ENCODE measurements around the gene PSMD2.

Gene PSMD2

GRCh38 chr3:184357248-184358123, 58.4 kb downstream of the PSMD2 start:
- DNase-seq (ENCODE audit: low spot score) = no peak

GRCh38 chr3:184358124-184358767, 59.2 kb downstream of the PSMD2 start:
- no peak for DNase-seq (ENCODE audit: low spot score)

All from activated CD4-positive, alpha-beta T cell treated with anti-CD3 and anti-CD28 coated beads, Interleukin-2, Interleukin-4, amounts not matched to agents 100 ng/mL and 50 ng/mL, durations not matched to agents 16 hours and 8 hours (primary cell).